ENCODE results near the gene PIP5K1B. TPM values are rescaled to one million over a fixed set of nuclear protein-coding genes. Genes with fewer than 3 reads are reported as not detected.

PIP5K1B gene
- total RNA-seq, 2 donors from 2014 or later = 3.9 to 7.1 TPM

GRCh38 chr9:68998812-68999211 is 293.8 kb downstream of the PIP5K1B start:
- Histone ChIP-seq H3K27me3 (replicated peaks; ENCODE audit: insufficient read depth) (no peaks in the 10 kb centered on the region), H3K4me1 (ENCODE audit: control insufficient read depth in 1 of 2, low read depth in 2 of 2) (no peaks in the 10 kb centered on the region), H3K36me3 (no peaks in the 10 kb centered on the region), H3K4me3 (no peak overlapping the region), H3K27ac (no peak overlapping the region), H3K9me3 (no peaks in the 10 kb centered on the region)
- no peak for DNase-seq (ENCODE audit: low spot score)
- ATAC-seq (ENCODE audit: insufficient number of reproducible peaks, low FRiP score, low read depth) = no peak
- TF ChIP-seq CTCF (IDR thresholded peaks at IDR 0.05) = no peak

GRCh38 chr9:68999393-69000105 is 294.5 kb downstream of the PIP5K1B start:
- H3K4me1 ChIP-seq (ENCODE audit: control insufficient read depth in 1 of 2, low read depth in 2 of 2) = no peaks in the 10 kb centered on the region
- TF ChIP-seq CTCF (IDR thresholded peaks at IDR 0.05) = peak; percentile 65
- H3K27me3 ChIP-seq (replicated peaks; ENCODE audit: insufficient read depth) = no peaks in the 10 kb centered on the region
- ATAC-seq (ENCODE audit: insufficient number of reproducible peaks, low FRiP score, low read depth) (peak; percentile 67), DNase-seq (ENCODE audit: low spot score) (peak; percentile 37)
- no peaks in the 10 kb centered on the region for H3K36me3 ChIP-seq
- no peak overlapping the region for H3K4me3 ChIP-seq
- no peaks in the 10 kb centered on the region for H3K9me3 ChIP-seq
- no peak overlapping the region for H3K27ac ChIP-seq

- no peaks in the 10 kb centered on the region for H3K4me1 ChIP-seq (ENCODE audit: control insufficient read depth in 1 of 2, low read depth in 2 of 2)
- no peak overlapping the region for H3K27ac ChIP-seq
- no peaks in the 10 kb centered on the region for H3K36me3 ChIP-seq
- TF ChIP-seq CTCF (IDR thresholded peaks at IDR 0.05) = no peak
- no peak overlapping the region for H3K4me3 ChIP-seq
- ATAC-seq (ENCODE audit: insufficient number of reproducible peaks, low FRiP score, low read depth) = no peak
- DNase-seq (ENCODE audit: low spot score) = no peak
- no peaks in the 10 kb centered on the region for H3K9me3 ChIP-seq
- H3K27me3 ChIP-seq (replicated peaks; ENCODE audit: insufficient read depth) = no peaks in the 10 kb centered on the region
These were observed 296.9 kb downstream of the PIP5K1B start for GRCh38 chr9:69001921-69002320.

- no peak for ATAC-seq (ENCODE audit: insufficient number of reproducible peaks, low FRiP score, low read depth)
- no peaks in the 10 kb centered on the region for H3K9me3 ChIP-seq
- no peaks in the 10 kb centered on the region for H3K36me3 ChIP-seq
- DNase-seq (ENCODE audit: low spot score) = no peak
- H3K27ac ChIP-seq = no peak overlapping the region
- no peak for TF ChIP-seq CTCF (IDR thresholded peaks at IDR 0.05)
- H3K27me3 ChIP-seq (replicated peaks; ENCODE audit: insufficient read depth) = no peaks in the 10 kb centered on the region
- H3K4me1 ChIP-seq (ENCODE audit: control insufficient read depth in 1 of 2, low read depth in 2 of 2) = no peaks in the 10 kb centered on the region
- H3K4me3 ChIP-seq = no peak overlapping the region
These were observed 298.0 kb downstream of the PIP5K1B start for GRCh38 chr9:69003051-69003450.

GRCh38 chr9:69004836-69005235 is 299.8 kb downstream of the PIP5K1B start:
- H3K4me3 ChIP-seq = no peak overlapping the region
- no peak overlapping the region for H3K27ac ChIP-seq

More at GRCh38 chr9:69004836-69005235, 299.8 kb downstream of the PIP5K1B start:
- DNase-seq (ENCODE audit: low spot score) (no peak), ATAC-seq (ENCODE audit: insufficient number of reproducible peaks, low FRiP score, low read depth) (no peak)
- H3K9me3 ChIP-seq = no peaks in the 10 kb centered on the region
- H3K27me3 ChIP-seq (replicated peaks; ENCODE audit: insufficient read depth) = no peaks in the 10 kb centered on the region
- no peak for TF ChIP-seq CTCF (IDR thresholded peaks at IDR 0.05)
- no peaks in the 10 kb centered on the region for H3K4me1 ChIP-seq (ENCODE audit: control insufficient read depth in 1 of 2, low read depth in 2 of 2)
- no peaks in the 10 kb centered on the region for H3K36me3 ChIP-seq
